Measurements from ENCODE around the gene PHLDA3. TPM values are rescaled to one million over a fixed set of nuclear protein-coding genes. Genes with fewer than 3 reads are reported as not detected.

Gene PHLDA3
- total and polyA plus RNA-seq, 2 of the 13 experiments (the other 11 are each of a cell fraction or from before 2014, with no cell fraction given): 16.7 to 33.6 TPM

DNA sequence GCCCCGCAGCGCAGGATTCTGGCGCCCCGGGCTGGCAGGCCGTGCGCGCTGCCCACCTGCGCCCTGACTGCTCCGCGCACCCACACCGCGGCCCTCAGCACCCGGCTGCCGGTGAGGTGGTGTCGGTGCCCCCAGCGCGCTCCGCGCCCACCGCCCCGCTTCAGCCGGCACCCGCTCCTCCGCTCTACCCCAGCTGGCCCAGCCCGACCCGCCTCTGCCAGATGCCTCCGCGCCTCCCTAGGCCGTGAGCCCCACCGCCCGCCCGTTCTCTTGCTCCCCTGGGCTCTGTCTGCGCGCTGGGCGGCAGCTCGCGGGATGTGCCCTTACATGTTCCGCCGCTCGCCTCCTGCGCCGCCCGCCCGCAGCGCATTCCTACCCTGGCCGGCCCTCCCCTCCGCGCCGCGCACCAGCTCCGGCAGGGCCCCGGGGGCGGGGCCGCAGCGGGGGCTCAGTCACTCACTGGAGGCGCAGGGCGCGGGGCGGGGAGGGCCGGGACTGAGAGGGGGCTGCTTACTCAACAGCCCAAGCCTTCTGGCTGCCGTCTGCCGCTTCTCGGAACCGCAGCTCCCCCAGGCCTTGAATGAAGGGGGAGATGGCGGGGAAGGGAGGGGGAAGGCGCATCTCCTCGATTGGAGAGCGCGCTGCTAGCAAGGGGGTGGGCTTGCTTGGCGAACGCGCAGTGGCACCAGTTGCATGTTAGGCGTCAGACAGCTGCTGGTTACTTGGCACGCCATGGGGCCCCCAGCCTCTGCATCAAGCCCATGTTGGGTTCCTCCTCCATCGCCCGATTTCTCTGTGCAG lies at the start of gene PHLDA3 (continued):
- TF ChIP-seq REL (CRISPR knock-in tag; conservative IDR thresholded peaks at IDR 0.05) (no peak), ZNF691 (CRISPR knock-in tag; IDR thresholded peaks at IDR 0.05; ENCODE audit: borderline replicate concordance, low read depth) (no peak), CREB1 (IDR thresholded peaks at IDR 0.05) (no peak), CREB1 (CRISPR knock-in tag; IDR thresholded peaks at IDR 0.05) (no peak), NR2C2 (CRISPR knock-in tag; IDR thresholded peaks at IDR 0.05; ENCODE audit: borderline replicate concordance) (no peak), CBX5 (CRISPR knock-in tag; IDR thresholded peaks at IDR 0.05; ENCODE audit: borderline replicate concordance) (no peak), ZNF883 (CRISPR knock-in tag; IDR thresholded peaks at IDR 0.05; ENCODE audit: not compliant biosample characterization) (no peak), CSRNP1 (CRISPR knock-in tag; IDR thresholded peaks at IDR 0.05) (peak; percentile 60; the same call in 1 of the 2 replicates), CHCHD3 (CRISPR knock-in tag; IDR thresholded peaks at IDR 0.05) (no peak; the same call in 1 of the 2 replicates), ZFYVE20 (CRISPR knock-in tag; IDR thresholded peaks at IDR 0.05; ENCODE audit: borderline replicate concordance, low read depth) (no peak), POGZ (CRISPR knock-in tag; IDR thresholded peaks at IDR 0.05) (no peak), JUN (CRISPR knock-in tag; IDR thresholded peaks at IDR 0.05) (no peak; the same call in 1 of the 2 replicates), SAFB2 (CRISPR knock-in tag; IDR thresholded peaks at IDR 0.05; ENCODE audit: borderline replicate concordance, low read depth) (peak; percentile 98), NFE2 (CRISPR knock-in tag; IDR thresholded peaks at IDR 0.05) (no peak), ZBTB3 (CRISPR knock-in tag; IDR thresholded peaks at IDR 0.05; ENCODE audit: borderline replicate concordance, low read depth) (no peak), ZSCAN20 (CRISPR knock-in tag; IDR thresholded peaks at IDR 0.05; ENCODE audit: borderline replicate concordance) (no peak), CBX2 (IDR thresholded peaks at IDR 0.05; ENCODE audit: low read depth, low read length) (no peak), CBX2 (CRISPR knock-in tag; IDR thresholded peaks at IDR 0.05; ENCODE audit: low read depth) (no peak), KLF13 (CRISPR knock-in tag; IDR thresholded peaks at IDR 0.05) (no peak)
- TF ChIP-seq, protein P1, sequence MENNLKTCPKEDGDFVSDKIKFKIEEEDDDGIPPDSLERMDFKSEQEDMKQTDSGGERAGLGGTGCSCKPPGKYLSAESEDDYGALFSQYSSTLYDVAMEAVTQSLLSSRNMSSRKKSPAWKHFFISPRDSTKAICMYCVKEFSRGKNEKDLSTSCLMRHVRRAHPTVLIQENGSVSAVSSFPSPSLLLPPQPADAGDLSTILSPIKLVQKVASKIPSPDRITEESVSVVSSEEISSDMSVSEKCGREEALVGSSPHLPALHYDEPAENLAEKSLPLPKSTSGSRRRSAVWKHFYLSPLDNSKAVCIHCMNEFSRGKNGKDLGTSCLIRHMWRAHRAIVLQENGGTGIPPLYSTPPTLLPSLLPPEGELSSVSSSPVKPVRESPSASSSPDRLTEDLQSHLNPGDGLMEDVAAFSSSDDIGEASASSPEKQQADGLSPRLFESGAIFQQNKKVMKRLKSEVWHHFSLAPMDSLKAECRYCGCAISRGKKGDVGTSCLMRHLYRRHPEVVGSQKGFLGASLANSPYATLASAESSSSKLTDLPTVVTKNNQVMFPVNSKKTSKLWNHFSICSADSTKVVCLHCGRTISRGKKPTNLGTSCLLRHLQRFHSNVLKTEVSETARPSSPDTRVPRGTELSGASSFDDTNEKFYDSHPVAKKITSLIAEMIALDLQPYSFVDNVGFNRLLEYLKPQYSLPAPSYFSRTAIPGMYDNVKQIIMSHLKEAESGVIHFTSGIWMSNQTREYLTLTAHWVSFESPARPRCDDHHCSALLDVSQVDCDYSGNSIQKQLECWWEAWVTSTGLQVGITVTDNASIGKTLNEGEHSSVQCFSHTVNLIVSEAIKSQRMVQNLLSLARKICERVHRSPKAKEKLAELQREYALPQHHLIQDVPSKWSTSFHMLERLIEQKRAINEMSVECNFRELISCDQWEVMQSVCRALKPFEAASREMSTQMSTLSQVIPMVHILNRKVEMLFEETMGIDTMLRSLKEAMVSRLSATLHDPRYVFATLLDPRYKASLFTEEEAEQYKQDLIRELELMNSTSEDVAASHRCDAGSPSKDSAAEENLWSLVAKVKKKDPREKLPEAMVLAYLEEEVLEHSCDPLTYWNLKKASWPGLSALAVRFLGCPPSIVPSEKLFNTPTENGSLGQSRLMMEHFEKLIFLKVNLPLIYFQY (CRISPR knock-in tag; IDR thresholded peaks at IDR 0.05; ENCODE audit: borderline replicate concordance): peak; percentile 51; the same call in 1 of the 2 replicates
- TF ChIP-seq, protein P2, sequence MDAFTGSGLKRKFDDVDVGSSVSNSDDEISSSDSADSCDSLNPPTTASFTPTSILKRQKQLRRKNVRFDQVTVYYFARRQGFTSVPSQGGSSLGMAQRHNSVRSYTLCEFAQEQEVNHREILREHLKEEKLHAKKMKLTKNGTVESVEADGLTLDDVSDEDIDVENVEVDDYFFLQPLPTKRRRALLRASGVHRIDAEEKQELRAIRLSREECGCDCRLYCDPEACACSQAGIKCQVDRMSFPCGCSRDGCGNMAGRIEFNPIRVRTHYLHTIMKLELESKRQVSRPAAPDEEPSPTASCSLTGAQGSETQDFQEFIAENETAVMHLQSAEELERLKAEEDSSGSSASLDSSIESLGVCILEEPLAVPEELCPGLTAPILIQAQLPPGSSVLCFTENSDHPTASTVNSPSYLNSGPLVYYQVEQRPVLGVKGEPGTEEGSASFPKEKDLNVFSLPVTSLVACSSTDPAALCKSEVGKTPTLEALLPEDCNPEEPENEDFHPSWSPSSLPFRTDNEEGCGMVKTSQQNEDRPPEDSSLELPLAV (CRISPR knock-in tag; conservative IDR thresholded peaks at IDR 0.05; ENCODE audit: low read depth): no peak
